Panc1 (cell line): ENCODE measurements around the gene PFKFB3. TPM values are rescaled to one million over a fixed set of nuclear protein-coding genes. Genes with fewer than 3 reads are reported as not detected.

ENCODE experiments used
- ATAC-seq: fragments of 200-7000 bp; cut with Tn5 transposase; 2 replicates; pipeline ENCODE4 v1.9.1; 2020; ENCODE audit warnings: mild to moderate bottlenecking, moderate library complexity
- BruUV-seq: library from RNA; stranded (reverse); fragments of 400-500 nt; replicated peaks from 2 replicates; lab custom pipeline; 2021; lab: Mats Ljungman, UMichigan
- CTCF ChIA-PET: fragments of 300-600 bp; sonication (Branson Sonifier 250); formaldehyde crosslinking; loops from one replicate; lab custom pipeline; 2022; ENCODE audit warnings: antibody characterized with exemption; lab: Charles Lee
- POLR2A ChIA-PET: fragments of 300-600 bp; sonication (Branson Sonifier 250); formaldehyde crosslinking; loops from one replicate; lab custom pipeline; 2022; ENCODE audit warnings: antibody characterized with exemption; lab: Charles Lee
- DNase-seq: peaks from one replicate; pipeline ENCODE4 v3.0.0-alpha.2; 2010; ENCODE audit warnings: low read depth, low spot score
- H3K27ac ChIP-seq: 2 replicates; pipeline ENCODE4 v1.5.1; 2011; ENCODE audit warnings: mild to moderate bottlenecking, low read length, inconsistent platforms
- H3K27me3 ChIP-seq: fragments of 200-500 bp; sonication (Bioruptor generic); 2 replicates; pipeline ENCODE4 v1.6.0; 2014; ENCODE audit warnings: low read length, inconsistent platforms; ENCODE audit not compliant: control insufficient read depth, insufficient read depth
- H3K36me3 ChIP-seq: fragments of 200-500 bp; sonication (Bioruptor generic); 2 replicates; pipeline ENCODE4 v1.5.1; 2014; ENCODE audit warnings: inconsistent platforms, mild to moderate bottlenecking, low read length, moderate library complexity; ENCODE audit not compliant: control insufficient read depth, insufficient read depth
- H3K4me1 ChIP-seq: 2 replicates; pipeline ENCODE4 v1.5.1; 2011; ENCODE audit warnings: inconsistent platforms, mild to moderate bottlenecking, low read length, moderate library complexity; ENCODE audit not compliant: control insufficient read depth, insufficient read depth
- H3K4me3 ChIP-seq, 2 experiments: 2 replicates each; pipeline ENCODE4 v1.5.1; 2011 to 2012; ENCODE audit warnings: low read depth in 2 of 2, low read length in 2 of 2, mild to moderate bottlenecking in 2 of 2, inconsistent platforms in 1 of 2, moderate library complexity in 1 of 2
- H3K9me3 ChIP-seq: fragments of 200-500 bp; sonication (Bioruptor generic); 2 replicates; pipeline ENCODE4 v1.5.1; 2014; ENCODE audit warnings: low read depth, mild to moderate bottlenecking, inconsistent platforms, low read length, moderate library complexity; ENCODE audit not compliant: control insufficient read depth, insufficient read depth
- POLR2AphosphoS5 ChIP-seq: IDR thresholded peaks from 2 replicates; pipeline ENCODE4 v1.6.1; 2012; ENCODE audit warnings: mild to moderate bottlenecking, low read depth, low read length, moderate library complexity
- REST ChIP-seq, 2 experiments: IDR thresholded peaks; 2 replicates each; pipeline ENCODE4 v1.6.1; 2011 to 2012; ENCODE audit warnings: low read depth in 2 of 2, control low read depth in 1 of 2, low read length in 1 of 2, mild to moderate bottlenecking in 1 of 2, moderate library complexity in 1 of 2; ENCODE audit not compliant: insufficient read depth in 1 of 2
- SIN3A ChIP-seq: IDR thresholded peaks from 2 replicates; pipeline ENCODE4 v1.6.1; 2012; ENCODE audit warnings: low read depth, mild to moderate bottlenecking, low read length, moderate library complexity, borderline replicate concordance; ENCODE audit not compliant: insufficient read depth
- TCF7L2 ChIP-seq: IDR thresholded peaks from 2 replicates; pipeline ENCODE4 v1.6.1; 2011; ENCODE audit warnings: mild to moderate bottlenecking, low read depth, low read length, inconsistent platforms
- in situ Hi-C: cut with HindIII; loops from 2 replicates; pipeline ENCODE4 v1.10.0; 2016; ENCODE audit warnings: low sequenced_read_pairs, low pct_unique_long_range_greater_than_20kb
- intact Hi-C: fragments of 100-400 bp; cut with micrococcal nuclease; formaldehyde crosslinking; loops from one replicate; pipeline ENCODE4 v1.10.0; 2022; ENCODE audit not compliant: unreplicated experiment
- total RNA-seq: library from RNA; stranded (reverse); gene quantifications from one replicate; pipeline ENCODE4 v1.2.1, GENCODE V29; 2021; ENCODE audit not compliant: unreplicated experiment
- TF ChIP-seq, protein P1 (sequence below): fragments of 450-650 bp; IDR thresholded peaks from 2 replicates; pipeline ENCODE4 v1.5.1; 2017; ENCODE audit warnings: mild to moderate bottlenecking

Gene PFKFB3
- total RNA-seq, 1 experiment from 2014 or later: 17.1 TPM

DNA sequence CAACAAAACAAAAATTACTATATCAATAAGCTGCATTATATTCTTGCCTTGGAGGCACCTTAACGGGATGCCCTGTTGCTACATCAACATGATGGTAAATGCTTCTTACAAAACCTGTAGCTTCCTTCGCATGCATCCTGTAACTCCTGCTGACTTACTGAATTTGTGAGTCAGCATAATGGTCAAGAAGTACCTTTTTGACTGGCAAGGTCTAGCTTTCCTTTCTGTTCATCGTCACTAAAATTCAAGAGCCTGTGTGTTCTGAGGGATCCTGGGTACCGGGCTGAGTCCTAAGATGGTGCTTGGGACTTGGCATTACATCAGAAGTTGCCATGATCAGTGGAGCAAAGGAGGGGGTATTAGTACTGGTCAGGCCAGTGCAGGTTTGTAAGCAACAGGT, 4.9 kb downstream of the PFKFB3 start:
- TF ChIP-seq, protein P1, sequence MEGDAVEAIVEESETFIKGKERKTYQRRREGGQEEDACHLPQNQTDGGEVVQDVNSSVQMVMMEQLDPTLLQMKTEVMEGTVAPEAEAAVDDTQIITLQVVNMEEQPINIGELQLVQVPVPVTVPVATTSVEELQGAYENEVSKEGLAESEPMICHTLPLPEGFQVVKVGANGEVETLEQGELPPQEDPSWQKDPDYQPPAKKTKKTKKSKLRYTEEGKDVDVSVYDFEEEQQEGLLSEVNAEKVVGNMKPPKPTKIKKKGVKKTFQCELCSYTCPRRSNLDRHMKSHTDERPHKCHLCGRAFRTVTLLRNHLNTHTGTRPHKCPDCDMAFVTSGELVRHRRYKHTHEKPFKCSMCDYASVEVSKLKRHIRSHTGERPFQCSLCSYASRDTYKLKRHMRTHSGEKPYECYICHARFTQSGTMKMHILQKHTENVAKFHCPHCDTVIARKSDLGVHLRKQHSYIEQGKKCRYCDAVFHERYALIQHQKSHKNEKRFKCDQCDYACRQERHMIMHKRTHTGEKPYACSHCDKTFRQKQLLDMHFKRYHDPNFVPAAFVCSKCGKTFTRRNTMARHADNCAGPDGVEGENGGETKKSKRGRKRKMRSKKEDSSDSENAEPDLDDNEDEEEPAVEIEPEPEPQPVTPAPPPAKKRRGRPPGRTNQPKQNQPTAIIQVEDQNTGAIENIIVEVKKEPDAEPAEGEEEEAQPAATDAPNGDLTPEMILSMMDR: no peak
- TF ChIP-seq POLR2AphosphoS5 (no peak), TCF7L2 (no peak), REST (IDR thresholded peaks at IDR 0.05; ENCODE audit: insufficient read depth in 1 of 2, low read depth in 2 of 2, low read length in 1 of 2) (no peak), SIN3A (no peak)
- Histone ChIP-seq H3K36me3 (no peaks in the 10 kb centered on the region; the same call in 1 of the 2 replicates), H3K4me3 (no peak overlapping the region), H3K9me3 (no peaks in the 10 kb centered on the region), H3K4me1 (peaks cover 5% of the 10 kb centered on the region), H3K27me3 (no peaks in the 10 kb centered on the region), H3K27ac (no peak overlapping the region)
- ChIA-PET CTCF (interaction anchor here (0.9 kb wide), 1 partner anchor 194 kb away, joined by 3 read pairs; no protein-coding TSS in a partner anchor), POLR2A (no interaction called here)
- in situ Hi-C loops (no loop called here), intact Hi-C loops (no loop called here)
- DNase-seq (no peak), ATAC-seq (no peak)
- BruUV-seq: no TSS peak

DNA sequence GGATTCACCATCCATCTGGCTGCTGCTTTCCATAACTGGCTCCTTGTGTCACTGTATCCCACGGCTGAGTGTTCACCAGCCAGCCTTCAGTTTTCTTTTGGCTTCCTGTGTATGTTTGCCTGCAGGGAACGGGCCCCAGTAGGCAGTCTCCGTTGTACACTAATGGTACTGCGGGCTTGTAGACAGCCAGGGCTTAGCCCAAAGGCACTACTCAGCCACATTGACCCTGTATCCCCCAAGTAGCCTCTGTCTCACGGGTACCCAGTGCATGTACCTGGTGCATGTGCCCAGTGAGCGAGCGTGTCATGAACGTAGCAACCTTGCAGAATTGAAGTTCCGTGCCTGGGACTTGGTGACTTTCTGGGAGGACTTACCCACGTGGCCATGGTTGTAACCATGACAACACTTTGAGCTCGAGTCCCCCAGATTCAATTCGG, 6.1 kb downstream of the PFKFB3 start:
- Histone ChIP-seq H3K9me3 (no peaks in the 10 kb centered on the region), H3K27ac (no peak overlapping the region), H3K4me1 (peaks cover 5% of the 10 kb centered on the region), H3K4me3 (no peak overlapping the region), H3K36me3 (no peaks in the 10 kb centered on the region), H3K27me3 (no peaks in the 10 kb centered on the region)
- ChIA-PET CTCF (no interaction called here), POLR2A (no interaction called here)
- no TSS peak for BruUV-seq
- in situ Hi-C loops: no loop called here
- TF ChIP-seq, protein P1: no peak
- TF ChIP-seq SIN3A (no peak), REST (IDR thresholded peaks at IDR 0.05; ENCODE audit: insufficient read depth in 1 of 2, low read depth in 2 of 2, low read length in 1 of 2) (no peak), POLR2AphosphoS5 (no peak), TCF7L2 (no peak)
- intact Hi-C loops: no loop called here
- DNase-seq (no peak), ATAC-seq (no peak)
